ENCODE results near the gene SUFU.

The SUFU gene

GRCh38 chr10:102468683-102469082 is 35.1 kb upstream of the SUFU start:
- in situ Hi-C loops (cut with MboI; ENCODE audit: low pct_unique_long_range_greater_than_20kb, low sequenced_read_pairs, unreplicated experiment): no loop called here
- no peak for TF ChIP-seq CTCF (IDR thresholded peaks at IDR 0.05; ENCODE audit: extremely low read depth, insufficient read depth, missing control alignments)
- no peak for DNase-seq (ENCODE audit: low spot score)

GRCh38 chr10:102470579-102471546 is 32.9 kb upstream of the SUFU start:
- no peak for DNase-seq (ENCODE audit: low spot score)
- in situ Hi-C loops (cut with MboI; ENCODE audit: low pct_unique_long_range_greater_than_20kb, low sequenced_read_pairs, unreplicated experiment): no loop called here
- no peak for TF ChIP-seq CTCF (IDR thresholded peaks at IDR 0.05; ENCODE audit: extremely low read depth, insufficient read depth, missing control alignments)

- TF ChIP-seq CTCF (IDR thresholded peaks at IDR 0.05; ENCODE audit: extremely low read depth, insufficient read depth, missing control alignments): no peak
- DNase-seq (ENCODE audit: low spot score): no peak
- in situ Hi-C loops (cut with MboI; ENCODE audit: low pct_unique_long_range_greater_than_20kb, low sequenced_read_pairs, unreplicated experiment): no loop called here
Observed at GRCh38 chr10:102473445-102474331, 30.1 kb upstream of the SUFU start.

GRCh38 chr10:102475451-102476040 is 28.2 kb upstream of the SUFU start:
- in situ Hi-C loops (cut with MboI; ENCODE audit: low pct_unique_long_range_greater_than_20kb, low sequenced_read_pairs, unreplicated experiment): no loop called here
- no peak for DNase-seq (ENCODE audit: low spot score)

GRCh38 chr10:102476466-102477141 is 27.2 kb upstream of the SUFU start:
- no peak for TF ChIP-seq CTCF (IDR thresholded peaks at IDR 0.05; ENCODE audit: extremely low read depth, insufficient read depth, missing control alignments)
- in situ Hi-C loops (cut with MboI; ENCODE audit: low pct_unique_long_range_greater_than_20kb, low sequenced_read_pairs, unreplicated experiment): no loop called here
- no peak for DNase-seq (ENCODE audit: low spot score)

More at GRCh38 chr10:102475451-102476040, 28.2 kb upstream of the SUFU start:
- no peak for TF ChIP-seq CTCF (IDR thresholded peaks at IDR 0.05; ENCODE audit: extremely low read depth, insufficient read depth, missing control alignments)

- no peak for DNase-seq (ENCODE audit: low spot score)
- TF ChIP-seq CTCF (IDR thresholded peaks at IDR 0.05; ENCODE audit: extremely low read depth, insufficient read depth, missing control alignments): no peak
- in situ Hi-C loops (cut with MboI; ENCODE audit: low pct_unique_long_range_greater_than_20kb, low sequenced_read_pairs, unreplicated experiment): no loop called here
Observed at GRCh38 chr10:102479651-102480050, 24.1 kb upstream of the SUFU start.

Measured in GM13977 (cell line).